ENCODE results near the gene MKRN3.
A peak's percentile ranks its signal among the peaks of the same experiment; 100 is the strongest.

The MKRN3 gene

GRCh38 chr15:23566651-23567050 is 1.2 kb downstream of the MKRN3 start:
- DNase-seq (ENCODE audit: insufficient read length, low spot score) = no peak
- FAIRE-seq = no peak
- no peak for TF ChIP-seq CTCF (IDR thresholded peaks at IDR 0.05; ENCODE audit: insufficient read depth, missing control alignments)

- DNase-seq (ENCODE audit: insufficient read length, low spot score) (no peak), FAIRE-seq (no peak)
- TF ChIP-seq CTCF (IDR thresholded peaks at IDR 0.05; ENCODE audit: insufficient read depth, missing control alignments) = no peak
Measured at GRCh38 chr15:23567921-23568320, 2.4 kb downstream of the MKRN3 start.

- FAIRE-seq = no peak
- TF ChIP-seq CTCF (IDR thresholded peaks at IDR 0.05; ENCODE audit: insufficient read depth, missing control alignments) = no peak
- no peak for DNase-seq (ENCODE audit: insufficient read length, low spot score)
Measured at GRCh38 chr15:23569151-23569925, 3.9 kb downstream of the MKRN3 start.

DNA sequence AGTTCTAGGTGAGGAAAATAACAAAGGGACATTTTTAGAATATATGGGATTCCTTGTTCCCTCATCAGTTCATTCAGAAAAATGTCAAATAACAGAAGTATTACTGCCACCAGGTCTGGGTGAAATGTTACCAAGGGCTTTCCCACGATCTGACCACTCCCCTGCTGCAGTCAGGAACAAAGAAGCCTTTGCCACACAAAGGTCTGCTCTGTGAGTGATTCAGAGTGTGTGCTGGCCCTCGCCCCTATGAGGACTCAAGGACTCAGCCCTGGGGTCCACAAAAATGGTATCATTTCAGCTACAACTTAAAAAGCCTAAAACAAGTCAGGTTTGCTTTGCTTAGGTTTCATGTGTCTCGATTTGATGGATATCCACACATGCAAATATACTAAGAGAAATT is 5.0 kb downstream of the MKRN3 start:
- DNase-seq (ENCODE audit: insufficient read length, low spot score) (no peak), FAIRE-seq (no peak)
- TF ChIP-seq CTCF (IDR thresholded peaks at IDR 0.05; ENCODE audit: insufficient read depth, missing control alignments) = no peak

- no peak for TF ChIP-seq CTCF (IDR thresholded peaks at IDR 0.05; ENCODE audit: insufficient read depth, missing control alignments)
- DNase-seq (ENCODE audit: insufficient read length, low spot score) (no peak), FAIRE-seq (no peak)
Measured at GRCh38 chr15:23572844-23573243, 7.4 kb downstream of the MKRN3 start.

DNA sequence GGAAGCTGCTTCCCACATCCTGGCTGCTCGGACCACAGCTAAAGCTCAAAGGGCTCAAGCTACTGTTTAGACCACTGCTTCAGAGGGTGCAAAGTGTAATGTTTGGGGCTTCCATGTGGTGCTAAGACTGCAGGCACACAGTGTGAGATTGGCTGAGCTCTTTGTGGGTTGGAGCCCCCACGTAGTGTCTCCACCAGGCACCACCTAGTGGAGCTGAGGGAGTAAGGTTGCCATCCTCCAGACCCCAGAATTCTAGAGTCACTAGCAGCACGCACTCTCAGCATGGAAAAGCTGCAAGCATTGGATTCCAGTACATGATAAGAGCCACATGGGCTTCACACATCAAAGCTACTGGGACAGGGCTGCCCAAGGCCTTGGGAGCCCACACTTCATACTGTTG is 9.3 kb downstream of the MKRN3 start:
- DNase-seq (ENCODE audit: insufficient read length, low spot score) (no peak), FAIRE-seq (no peak)
- TF ChIP-seq CTCF (IDR thresholded peaks at IDR 0.05; ENCODE audit: insufficient read depth, missing control alignments) = peak; percentile 12

DNA sequence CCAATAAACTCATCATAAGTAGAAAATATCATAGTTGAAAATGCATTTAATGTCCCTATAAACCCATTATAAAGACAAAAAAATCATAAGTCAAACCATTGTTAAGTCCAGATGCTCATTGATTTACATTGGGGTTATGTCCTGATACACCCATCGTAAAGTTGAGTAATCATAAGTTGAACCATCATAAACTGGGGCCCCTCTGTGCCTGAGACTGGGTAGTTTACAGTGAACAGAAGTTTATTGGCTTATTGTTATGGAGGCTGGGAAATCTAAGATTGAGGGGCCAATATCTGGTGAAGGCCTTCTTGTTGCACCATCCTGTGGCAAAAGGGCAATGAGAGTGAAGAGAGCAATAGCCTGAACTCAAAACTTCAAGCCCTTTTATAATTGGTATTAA is 10.6 kb downstream of the MKRN3 start:
- no peak for FAIRE-seq
- no peak for DNase-seq (ENCODE audit: insufficient read length, low spot score)
- no peak for TF ChIP-seq CTCF (IDR thresholded peaks at IDR 0.05; ENCODE audit: insufficient read depth, missing control alignments)

All from D721Med (cell line).